Endothelial cell of umbilical vein (primary cell): ENCODE results near the gene TMPRSS6.

Source experiments
- GATA2 ChIP-seq: IDR thresholded peaks from 2 replicates; pipeline ENCODE4 v1.7.0; 2011; ENCODE audit warnings: low read depth, mild to moderate bottlenecking, moderate library complexity, mixed read lengths, low read length; ENCODE audit not compliant: insufficient read length, insufficient read depth
- POLR2AphosphoS5 ChIP-seq: IDR thresholded peaks from 2 replicates; pipeline ENCODE4 v1.6.1; 2012; ENCODE audit warnings: low read depth, mild to moderate bottlenecking, control low read depth, low read length, moderate library complexity; ENCODE audit not compliant: insufficient read depth
- TF ChIP-seq, protein P1 (sequence below), 2 donors: IDR thresholded peaks; 1 replicate in 1 of 2; 2 replicates in 1 of 2; pipeline ENCODE4 v1.5.1; 2011; ENCODE audit warnings: low read length in 2 of 2, mild to moderate bottlenecking in 2 of 2, moderate library complexity in 2 of 2, control low read depth in 1 of 2, inconsistent platforms in 1 of 2, low read depth in 1 of 2; ENCODE audit not compliant: insufficient read depth in 1 of 2; ENCODE audit errors: extremely low read depth in 1 of 2

DNA sequence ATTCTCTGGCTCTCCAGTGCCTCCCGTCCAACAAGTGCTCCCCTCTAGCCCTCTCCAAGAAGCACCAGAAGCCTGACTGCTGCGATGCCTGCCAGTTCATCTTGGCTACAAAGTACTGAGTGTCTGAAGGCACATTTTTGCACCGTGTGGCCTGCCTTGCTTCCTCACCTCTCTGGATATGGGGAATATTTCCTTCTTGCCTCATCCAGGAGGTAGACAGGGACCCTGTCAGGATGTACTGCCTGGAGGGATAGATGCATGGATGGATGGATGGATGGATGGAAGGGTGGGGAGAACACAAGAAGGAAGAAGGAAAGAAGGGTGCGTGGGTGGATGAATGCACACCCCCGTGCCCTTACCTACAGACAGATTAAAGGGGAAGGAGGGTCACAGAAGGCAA is 30.4 kb downstream of the TMPRSS6 start:
- TF ChIP-seq, protein P1, sequence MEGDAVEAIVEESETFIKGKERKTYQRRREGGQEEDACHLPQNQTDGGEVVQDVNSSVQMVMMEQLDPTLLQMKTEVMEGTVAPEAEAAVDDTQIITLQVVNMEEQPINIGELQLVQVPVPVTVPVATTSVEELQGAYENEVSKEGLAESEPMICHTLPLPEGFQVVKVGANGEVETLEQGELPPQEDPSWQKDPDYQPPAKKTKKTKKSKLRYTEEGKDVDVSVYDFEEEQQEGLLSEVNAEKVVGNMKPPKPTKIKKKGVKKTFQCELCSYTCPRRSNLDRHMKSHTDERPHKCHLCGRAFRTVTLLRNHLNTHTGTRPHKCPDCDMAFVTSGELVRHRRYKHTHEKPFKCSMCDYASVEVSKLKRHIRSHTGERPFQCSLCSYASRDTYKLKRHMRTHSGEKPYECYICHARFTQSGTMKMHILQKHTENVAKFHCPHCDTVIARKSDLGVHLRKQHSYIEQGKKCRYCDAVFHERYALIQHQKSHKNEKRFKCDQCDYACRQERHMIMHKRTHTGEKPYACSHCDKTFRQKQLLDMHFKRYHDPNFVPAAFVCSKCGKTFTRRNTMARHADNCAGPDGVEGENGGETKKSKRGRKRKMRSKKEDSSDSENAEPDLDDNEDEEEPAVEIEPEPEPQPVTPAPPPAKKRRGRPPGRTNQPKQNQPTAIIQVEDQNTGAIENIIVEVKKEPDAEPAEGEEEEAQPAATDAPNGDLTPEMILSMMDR (IDR thresholded peaks at IDR 0.05; ENCODE audit: extremely low read depth in 1 of 2, insufficient read depth in 1 of 2, low read depth in 1 of 2, low read length in 2 of 2): no peak
- TF ChIP-seq GATA2 (no peak), POLR2AphosphoS5 (no peak)
